Measurements from ENCODE around the gene WDR72.
"Not testable (repeated sequence)": the region's sequence is repeated elsewhere in the genome, so short reads cannot be mapped to it uniquely, and the experiment has no call there.

Gene WDR72

GRCh38 chr15:53759411-53759931 lies at the start of gene WDR72:
Gene WDR72 (minus strand): TSS chr15:53759663. CDS start chr15:53733149, 26,514 bp downstream.
- DNase-seq (ENCODE audit: low read depth in 2 of 3, low spot score in 2 of 3) = no peak

- DNase-seq (ENCODE audit: low read depth in 2 of 3, low spot score in 2 of 3) = no peak
Measured at GRCh38 chr15:53808058-53808706, 48.7 kb upstream of the WDR72 start.

- no peak for DNase-seq (ENCODE audit: low read depth in 2 of 3, low spot score in 2 of 3)
Measured at GRCh38 chr15:53807501-53807900, 48.0 kb upstream of the WDR72 start.

- no peak for DNase-seq (ENCODE audit: low read depth in 2 of 3, low spot score in 2 of 3)
Measured at GRCh38 chr15:53802672-53803071, 43.2 kb upstream of the WDR72 start.

- DNase-seq (ENCODE audit: low read depth in 2 of 3, low spot score in 2 of 3) = no peak
Measured at GRCh38 chr15:53791581-53791980, 32.1 kb upstream of the WDR72 start.

GRCh38 chr15:53789654-53790375 lies 30.4 kb upstream of the WDR72 start:
- no peak for DNase-seq (ENCODE audit: low read depth in 2 of 3, low spot score in 2 of 3)

- DNase-seq (ENCODE audit: low read depth in 2 of 3, low spot score in 2 of 3) = no peak
Measured at GRCh38 chr15:53786401-53786800, 26.9 kb upstream of the WDR72 start.

GRCh38 chr15:53785241-53785640 lies 25.8 kb upstream of the WDR72 start:
- DNase-seq (ENCODE audit: low read depth in 2 of 3, low spot score in 2 of 3) = not testable (repeated sequence)

- DNase-seq (ENCODE audit: low read depth in 2 of 3, low spot score in 2 of 3) = no peak
Measured at GRCh38 chr15:53762916-53763315, 3.5 kb upstream of the WDR72 start.

- no peak for DNase-seq (ENCODE audit: low read depth in 2 of 3, low spot score in 2 of 3)
Measured at GRCh38 chr15:53758412-53758811, 1.1 kb downstream of the WDR72 start.

GRCh38 chr15:53757906-53758305 lies 1.6 kb downstream of the WDR72 start:
- no peak for DNase-seq (ENCODE audit: low read depth in 2 of 3, low spot score in 2 of 3)

GRCh38 chr15:53753813-53754212 lies 5.7 kb downstream of the WDR72 start:
- no peak for DNase-seq (ENCODE audit: low read depth in 2 of 3, low spot score in 2 of 3)

GRCh38 chr15:53752406-53752805 lies 7.1 kb downstream of the WDR72 start:
- no peak for DNase-seq (ENCODE audit: low read depth in 2 of 3, low spot score in 2 of 3)

GRCh38 chr15:53747501-53748068 lies 11.9 kb downstream of the WDR72 start:
- DNase-seq (ENCODE audit: low read depth in 2 of 3, low spot score in 2 of 3) = no peak

- no peak for DNase-seq (ENCODE audit: low read depth in 2 of 3, low spot score in 2 of 3)
Measured at GRCh38 chr15:53746101-53746500, 13.4 kb downstream of the WDR72 start.

- DNase-seq (ENCODE audit: low read depth in 2 of 3, low spot score in 2 of 3) = no peak
Measured at GRCh38 chr15:53739651-53740050, 19.8 kb downstream of the WDR72 start.

- no peak for DNase-seq (ENCODE audit: low read depth in 2 of 3, low spot score in 2 of 3)
Measured at GRCh38 chr15:53739187-53739586, 20.3 kb downstream of the WDR72 start.

GRCh38 chr15:53721334-53722087 lies 38.0 kb downstream of the WDR72 start:
- DNase-seq (ENCODE audit: low read depth in 2 of 3, low spot score in 2 of 3) = no peak

GRCh38 chr15:53716909-53717876 lies 42.3 kb downstream of the WDR72 start:
- no peak for DNase-seq (ENCODE audit: low read depth in 2 of 3, low spot score in 2 of 3)

GRCh38 chr15:53713218-53713617 lies 46.2 kb downstream of the WDR72 start:
- DNase-seq (ENCODE audit: low read depth in 2 of 3, low spot score in 2 of 3) = no peak
